LNCAP (cell line): ENCODE results near the gene KCTD4.

Source experiments
- TF ChIP-seq, protein P1 (sequence below): fragments of 450-650 bp; IDR thresholded peaks from 2 replicates; pipeline ENCODE4 v1.5.1; 2017; ENCODE audit warnings: mild to moderate bottlenecking

KCTD4 gene

GRCh38 chr13:45200701-45201232 lies at the start of gene KCTD4:
Gene KCTD4, minus strand, starts transcription at chr13:45201045. Its CDS starts 6,478 bp downstream, at chr13:45194567.
- TF ChIP-seq, protein P1, sequence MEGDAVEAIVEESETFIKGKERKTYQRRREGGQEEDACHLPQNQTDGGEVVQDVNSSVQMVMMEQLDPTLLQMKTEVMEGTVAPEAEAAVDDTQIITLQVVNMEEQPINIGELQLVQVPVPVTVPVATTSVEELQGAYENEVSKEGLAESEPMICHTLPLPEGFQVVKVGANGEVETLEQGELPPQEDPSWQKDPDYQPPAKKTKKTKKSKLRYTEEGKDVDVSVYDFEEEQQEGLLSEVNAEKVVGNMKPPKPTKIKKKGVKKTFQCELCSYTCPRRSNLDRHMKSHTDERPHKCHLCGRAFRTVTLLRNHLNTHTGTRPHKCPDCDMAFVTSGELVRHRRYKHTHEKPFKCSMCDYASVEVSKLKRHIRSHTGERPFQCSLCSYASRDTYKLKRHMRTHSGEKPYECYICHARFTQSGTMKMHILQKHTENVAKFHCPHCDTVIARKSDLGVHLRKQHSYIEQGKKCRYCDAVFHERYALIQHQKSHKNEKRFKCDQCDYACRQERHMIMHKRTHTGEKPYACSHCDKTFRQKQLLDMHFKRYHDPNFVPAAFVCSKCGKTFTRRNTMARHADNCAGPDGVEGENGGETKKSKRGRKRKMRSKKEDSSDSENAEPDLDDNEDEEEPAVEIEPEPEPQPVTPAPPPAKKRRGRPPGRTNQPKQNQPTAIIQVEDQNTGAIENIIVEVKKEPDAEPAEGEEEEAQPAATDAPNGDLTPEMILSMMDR: no peak

GRCh38 chr13:45249662-45250061 lies 48.8 kb upstream of the KCTD4 start:
- TF ChIP-seq, protein P1: no peak

- TF ChIP-seq, protein P1: no peak
Observed at GRCh38 chr13:45243077-45243476, 42.2 kb upstream of the KCTD4 start.

DNA sequence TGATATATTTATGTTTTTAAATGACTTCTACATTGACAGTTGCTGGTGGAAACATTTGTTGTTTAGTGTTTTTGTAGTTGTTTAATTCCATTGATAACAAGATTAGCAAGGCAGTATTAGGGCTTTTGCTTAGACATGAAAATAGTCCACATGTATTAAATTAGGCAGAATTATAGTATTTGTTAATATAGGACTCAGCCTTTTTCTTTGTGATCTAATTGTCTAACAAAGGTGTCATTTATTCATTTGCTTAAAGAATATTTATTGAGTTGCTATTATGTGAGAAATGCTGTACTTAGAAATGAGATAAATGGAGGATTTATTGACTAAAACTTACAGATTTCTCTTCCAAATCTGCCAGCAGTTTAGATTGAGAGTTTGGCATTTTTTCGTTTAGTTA lies 41.7 kb upstream of the KCTD4 start:
- TF ChIP-seq, protein P1: no peak

DNA sequence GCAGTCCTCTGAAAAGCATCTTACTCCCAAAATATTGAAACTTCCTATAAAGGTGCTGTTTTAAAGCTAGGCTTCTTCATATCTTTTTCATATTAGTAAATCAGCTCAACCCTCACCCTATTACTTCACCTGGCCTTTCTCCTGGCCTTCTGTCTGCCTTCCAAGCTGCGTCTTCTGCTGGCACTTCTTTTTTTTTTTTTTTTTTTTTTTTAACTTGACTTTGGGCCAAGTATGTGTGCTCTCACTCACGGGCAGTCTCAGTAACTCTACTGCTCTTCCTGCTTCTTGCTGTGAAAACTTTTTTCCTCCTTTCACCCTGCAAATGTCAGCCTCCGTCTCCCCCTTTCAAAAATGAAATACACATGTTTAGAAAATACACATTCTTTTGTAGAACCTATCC lies 41.2 kb upstream of the KCTD4 start:
- TF ChIP-seq, protein P1: no peak

DNA sequence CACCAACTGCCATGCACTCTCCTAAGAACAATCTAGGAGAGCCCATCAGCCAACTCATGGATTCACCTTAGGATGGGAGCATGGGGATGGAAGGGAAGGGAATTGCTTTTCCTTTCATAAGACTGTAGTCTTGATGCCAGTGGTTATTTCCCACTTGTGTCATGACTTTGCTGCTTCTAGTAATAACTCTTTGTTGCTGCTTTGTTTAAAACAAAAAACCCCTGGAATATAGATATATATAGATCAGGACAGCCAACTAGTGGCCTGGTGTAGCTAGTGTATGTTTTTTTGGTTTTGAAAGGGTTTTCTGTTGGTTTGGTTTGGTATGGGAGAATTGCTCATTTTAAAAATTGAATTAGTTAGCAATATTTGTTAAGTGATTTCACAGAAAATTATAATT lies 39.3 kb upstream of the KCTD4 start:
- TF ChIP-seq, protein P1: no peak

DNA sequence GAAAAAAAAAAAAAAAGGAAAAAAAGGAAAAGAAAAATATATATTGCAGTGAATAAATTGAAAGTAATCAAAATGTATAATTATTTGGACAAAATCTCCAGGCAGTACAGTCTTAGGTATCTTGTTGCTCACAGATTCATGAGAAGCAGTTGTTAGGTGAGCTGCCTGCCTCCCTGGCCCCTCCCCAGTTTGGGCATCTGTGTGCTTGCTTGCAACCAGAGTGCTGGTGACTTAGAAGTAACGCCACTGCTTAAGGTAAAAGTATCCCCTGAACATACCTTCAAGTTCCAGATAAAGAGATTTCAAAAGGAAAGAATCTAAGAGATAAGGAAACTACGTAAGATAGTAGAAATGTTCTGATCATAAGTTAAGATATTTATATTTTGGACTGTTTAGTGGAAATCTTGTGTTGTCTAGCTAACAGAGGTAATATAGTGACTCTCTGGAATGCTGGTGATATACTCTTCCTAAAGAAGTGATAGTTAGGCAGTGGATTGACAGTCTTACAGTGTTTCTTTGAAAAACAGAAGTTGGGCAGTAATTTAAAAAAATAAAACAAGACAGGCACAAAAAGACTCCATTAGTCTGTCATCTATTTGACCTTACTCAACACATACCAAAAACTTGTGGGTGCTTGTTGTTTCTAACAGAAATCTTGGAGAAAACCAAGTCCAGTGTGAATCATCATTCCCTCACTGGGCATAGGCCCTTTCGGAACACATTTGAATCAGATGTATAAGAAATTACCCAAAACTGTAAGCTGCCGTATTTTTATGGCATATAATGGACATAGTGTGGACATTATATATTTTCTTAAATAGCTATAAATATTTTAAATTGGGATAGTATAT lies 38.3 kb upstream of the KCTD4 start:
- TF ChIP-seq, protein P1: no peak
